Measurements from ENCODE around the gene EGFR.

- TF ChIP-seq CTCF (IDR thresholded peaks at IDR 0.05) (no peak), POLR2A (IDR thresholded peaks at IDR 0.05) (no peak)
These were observed 61.3 kb downstream of the EGFR start for GRCh38 chr7:55080000-55080623.
